GM12801 (cell line): ENCODE results near the gene ZACN.

Source experiments
- TF ChIP-seq, protein P1 (sequence below): IDR thresholded peaks from one replicate; pipeline ENCODE4 v1.5.1; 2011; ENCODE audit warnings: control low read depth; ENCODE audit not compliant: insufficient read length; ENCODE audit errors: extremely low read depth

The ZACN gene

DNA sequence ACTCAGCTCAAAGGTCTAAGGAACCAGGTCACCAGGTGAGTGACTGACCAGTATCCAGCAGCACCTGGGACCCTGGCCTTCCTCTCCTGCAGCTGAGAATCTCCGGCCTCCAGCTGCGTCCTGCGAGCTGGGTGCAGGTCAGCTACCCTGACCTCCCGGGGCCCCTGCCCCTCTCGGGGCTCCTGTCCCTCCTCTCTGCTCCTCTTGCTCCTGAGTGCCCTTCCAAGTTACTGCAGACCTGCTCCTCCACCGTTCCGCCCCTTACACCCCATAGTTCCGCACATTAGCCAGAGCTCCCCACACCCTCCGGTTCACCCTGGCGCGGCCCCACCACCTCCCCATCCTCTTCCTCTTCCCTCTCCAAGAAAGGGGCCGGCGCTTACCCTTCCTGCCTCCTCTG is 51.5 kb downstream of the ZACN start:
- TF ChIP-seq, protein P1, sequence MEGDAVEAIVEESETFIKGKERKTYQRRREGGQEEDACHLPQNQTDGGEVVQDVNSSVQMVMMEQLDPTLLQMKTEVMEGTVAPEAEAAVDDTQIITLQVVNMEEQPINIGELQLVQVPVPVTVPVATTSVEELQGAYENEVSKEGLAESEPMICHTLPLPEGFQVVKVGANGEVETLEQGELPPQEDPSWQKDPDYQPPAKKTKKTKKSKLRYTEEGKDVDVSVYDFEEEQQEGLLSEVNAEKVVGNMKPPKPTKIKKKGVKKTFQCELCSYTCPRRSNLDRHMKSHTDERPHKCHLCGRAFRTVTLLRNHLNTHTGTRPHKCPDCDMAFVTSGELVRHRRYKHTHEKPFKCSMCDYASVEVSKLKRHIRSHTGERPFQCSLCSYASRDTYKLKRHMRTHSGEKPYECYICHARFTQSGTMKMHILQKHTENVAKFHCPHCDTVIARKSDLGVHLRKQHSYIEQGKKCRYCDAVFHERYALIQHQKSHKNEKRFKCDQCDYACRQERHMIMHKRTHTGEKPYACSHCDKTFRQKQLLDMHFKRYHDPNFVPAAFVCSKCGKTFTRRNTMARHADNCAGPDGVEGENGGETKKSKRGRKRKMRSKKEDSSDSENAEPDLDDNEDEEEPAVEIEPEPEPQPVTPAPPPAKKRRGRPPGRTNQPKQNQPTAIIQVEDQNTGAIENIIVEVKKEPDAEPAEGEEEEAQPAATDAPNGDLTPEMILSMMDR: no peak

DNA sequence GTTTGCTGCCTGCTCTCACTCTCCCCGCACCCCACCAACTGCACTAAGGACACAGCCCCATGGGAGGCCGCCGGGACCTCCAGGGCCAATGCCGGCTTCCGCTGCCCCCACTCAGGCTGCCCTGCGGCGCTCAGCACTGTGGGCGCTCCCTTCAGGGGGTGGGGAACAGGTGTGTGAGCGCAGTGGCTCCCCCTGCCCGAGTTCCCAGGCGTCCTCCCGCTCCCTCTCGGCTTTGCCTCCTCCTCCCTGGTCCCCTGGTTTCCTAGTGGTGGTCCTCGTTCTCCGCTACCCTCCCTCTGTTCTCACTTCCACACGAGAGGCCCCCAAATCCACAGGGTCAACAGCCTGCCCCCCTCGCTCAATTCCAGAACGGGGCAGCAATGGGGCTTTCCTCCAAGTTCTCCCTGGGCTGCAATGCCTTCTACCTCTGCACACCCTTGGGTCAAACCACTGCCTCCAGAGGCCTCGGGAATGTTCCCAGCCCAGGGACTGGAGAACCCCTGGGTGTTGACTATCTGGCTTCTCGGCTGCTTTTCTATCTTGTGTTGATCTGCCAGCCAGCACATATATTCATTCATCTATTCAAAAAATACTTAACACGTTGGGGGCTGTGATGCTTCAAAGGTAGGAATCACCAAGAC is 52.2 kb downstream of the ZACN start:
- TF ChIP-seq, protein P1: no peak

DNA sequence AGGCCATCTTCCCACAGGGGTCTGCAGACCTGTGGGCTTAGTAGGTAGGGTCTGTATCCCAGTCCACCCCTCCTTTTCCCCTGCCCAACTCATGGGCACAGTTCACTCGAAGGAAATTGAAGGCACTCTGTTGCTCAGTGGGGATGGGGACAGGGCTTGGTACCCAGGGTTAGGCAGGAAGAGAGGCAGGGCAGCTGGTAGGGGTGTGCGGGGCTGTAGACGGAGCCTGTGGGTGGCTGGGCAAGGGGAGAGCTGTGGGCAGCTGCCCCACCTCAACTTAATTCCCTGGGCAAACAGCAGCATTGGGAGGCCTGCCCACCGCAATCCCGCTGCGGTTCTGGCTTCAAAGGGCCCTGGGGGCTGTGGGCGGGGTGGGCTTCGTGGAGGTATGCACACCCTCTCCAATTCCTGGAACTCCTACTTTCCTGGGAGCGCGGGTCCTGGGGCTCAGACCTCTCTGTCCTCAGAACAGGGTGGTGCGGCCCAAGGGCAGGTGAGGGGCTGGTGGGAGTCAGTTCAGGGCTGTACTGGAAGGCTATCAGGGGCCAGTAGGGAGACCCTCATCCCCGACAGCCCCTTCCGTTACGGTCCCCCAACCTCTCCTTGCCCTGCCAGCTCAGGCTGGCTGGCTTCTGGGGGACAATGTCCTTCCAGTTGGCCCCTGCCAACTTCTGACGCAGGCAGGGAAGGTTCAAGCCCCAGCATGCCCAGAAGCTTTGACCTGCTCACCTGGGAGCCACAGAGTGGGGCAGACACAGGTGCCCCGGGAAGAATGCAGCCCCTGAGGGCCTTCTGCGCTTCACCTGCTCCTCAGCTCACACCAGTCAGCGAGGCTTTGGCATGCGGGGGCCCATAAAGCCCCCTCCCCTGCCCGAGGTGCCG is 53.0 kb downstream of the ZACN start:
- TF ChIP-seq, protein P1: no peak
